HG02642 (cell line): ENCODE results near the gene SMCO3.

Source experiments
- ATAC-seq: cut with Tn5 transposase; IDR thresholded peaks from one replicate; pipeline ENCODE4 v1.9.1; 2021; ENCODE audit warnings: mild to moderate bottlenecking; ENCODE audit not compliant: unreplicated experiment, poor library complexity

SMCO3 gene

DNA sequence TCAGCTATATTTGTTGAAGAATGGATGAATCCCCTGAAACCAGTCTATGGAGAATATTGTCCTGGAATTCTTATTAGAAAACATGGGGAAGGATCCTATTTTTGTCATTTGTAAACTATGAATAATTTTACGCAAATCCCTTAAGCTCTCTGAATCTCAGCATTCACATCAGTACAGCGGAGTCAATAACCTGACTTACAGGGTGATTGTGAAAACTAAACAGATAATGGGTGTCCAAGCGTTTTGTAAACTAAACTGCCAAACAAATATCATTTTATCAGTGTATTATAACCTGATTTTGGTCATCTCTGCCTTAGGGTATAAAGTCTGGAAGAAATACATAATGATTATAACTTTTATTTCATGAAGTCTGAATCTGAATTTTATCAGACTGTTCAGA lies 19.4 kb upstream of the SMCO3 start:
- no peak for ATAC-seq

GRCh38 chr12:14828892-14829291 lies 14.9 kb upstream of the SMCO3 start:
- ATAC-seq = peak; percentile 92

- ATAC-seq = no peak
Measured at GRCh38 chr12:14827043-14827442, 13.1 kb upstream of the SMCO3 start.

DNA sequence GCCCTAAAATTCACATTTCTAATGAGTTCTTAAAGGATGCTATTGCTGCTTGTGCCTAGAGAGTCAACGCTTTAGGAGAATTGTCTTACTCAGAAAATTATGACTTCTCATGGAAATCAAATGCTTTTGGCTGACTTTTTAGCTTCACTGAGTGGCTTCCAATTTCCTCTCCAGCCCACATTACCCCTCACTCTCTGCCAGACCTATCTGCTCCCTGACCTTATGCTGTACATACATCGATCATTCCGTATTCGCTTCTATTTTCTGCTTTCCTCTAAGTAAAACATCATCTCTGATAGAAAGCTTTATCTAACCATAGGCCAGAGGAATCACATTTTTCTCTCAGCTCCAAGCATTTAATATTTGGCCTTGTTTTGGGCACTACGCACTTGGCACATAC lies 12.5 kb upstream of the SMCO3 start:
- ATAC-seq = no peak

DNA sequence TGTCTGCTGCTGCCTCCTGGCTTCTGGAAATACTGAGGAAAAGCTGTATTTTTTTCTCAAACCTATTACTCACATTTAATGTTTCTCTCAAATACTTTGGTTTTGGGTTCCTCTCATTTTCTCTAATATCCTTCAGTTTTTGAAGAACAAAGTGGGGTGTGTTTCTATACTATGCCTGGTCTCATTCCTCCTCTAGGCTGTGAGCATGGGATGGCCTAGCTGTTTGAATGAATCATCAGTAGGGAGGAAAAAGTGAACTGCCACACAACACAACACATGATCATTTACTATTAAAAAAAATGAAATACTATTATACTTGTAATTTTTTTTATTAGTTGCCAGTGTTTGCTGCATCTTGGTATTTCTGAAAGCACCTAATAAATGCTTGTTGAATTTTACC lies 11.3 kb upstream of the SMCO3 start:
- ATAC-seq = no peak

DNA sequence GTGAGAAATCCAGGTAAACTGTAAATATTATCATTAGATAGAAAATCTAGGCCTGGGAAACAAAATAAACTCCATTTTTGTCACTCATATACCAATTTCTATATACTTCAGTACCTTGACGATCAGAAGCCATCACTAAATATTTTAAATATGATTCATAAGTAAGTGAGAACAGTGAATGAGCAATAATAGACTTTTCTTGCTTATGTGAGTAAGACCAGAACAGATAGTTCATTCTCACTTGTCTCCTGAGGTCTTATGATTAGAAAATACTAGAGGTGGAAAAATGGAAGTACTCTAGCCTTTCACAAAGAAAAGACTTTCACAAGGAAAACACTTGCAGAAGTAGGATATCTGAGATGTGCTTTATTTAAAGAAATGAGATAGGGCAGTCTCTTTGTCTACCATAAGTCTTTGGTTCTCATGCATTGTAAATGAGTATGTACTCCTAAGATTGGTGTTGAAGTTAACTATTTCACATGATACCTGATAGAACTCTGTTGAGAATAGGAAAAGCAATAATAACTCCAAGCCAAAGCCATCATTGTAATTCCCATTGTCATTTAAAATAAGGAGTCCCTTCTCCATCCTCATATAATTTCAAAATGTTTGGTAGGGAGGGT lies 10.1 kb upstream of the SMCO3 start:
- no peak for ATAC-seq

DNA sequence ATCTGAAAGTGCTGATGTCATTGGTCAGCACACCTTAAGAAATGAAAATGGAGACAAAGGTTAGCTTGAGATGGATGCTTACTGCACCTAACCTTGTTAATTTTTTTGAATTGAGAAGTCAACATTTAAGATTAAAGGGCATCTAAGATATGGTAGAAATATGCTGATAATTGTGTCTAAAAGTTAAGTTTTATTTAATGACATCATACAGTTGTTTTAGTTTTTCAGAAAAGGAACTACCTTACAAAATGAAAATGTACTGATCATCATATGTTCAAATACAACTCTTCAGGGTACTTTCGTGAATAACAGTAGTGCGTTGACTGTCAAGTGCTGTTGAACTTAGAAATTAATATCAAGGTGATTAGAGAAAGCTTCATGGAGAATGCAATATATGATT lies 2.5 kb downstream of the SMCO3 start:
- ATAC-seq = no peak

DNA sequence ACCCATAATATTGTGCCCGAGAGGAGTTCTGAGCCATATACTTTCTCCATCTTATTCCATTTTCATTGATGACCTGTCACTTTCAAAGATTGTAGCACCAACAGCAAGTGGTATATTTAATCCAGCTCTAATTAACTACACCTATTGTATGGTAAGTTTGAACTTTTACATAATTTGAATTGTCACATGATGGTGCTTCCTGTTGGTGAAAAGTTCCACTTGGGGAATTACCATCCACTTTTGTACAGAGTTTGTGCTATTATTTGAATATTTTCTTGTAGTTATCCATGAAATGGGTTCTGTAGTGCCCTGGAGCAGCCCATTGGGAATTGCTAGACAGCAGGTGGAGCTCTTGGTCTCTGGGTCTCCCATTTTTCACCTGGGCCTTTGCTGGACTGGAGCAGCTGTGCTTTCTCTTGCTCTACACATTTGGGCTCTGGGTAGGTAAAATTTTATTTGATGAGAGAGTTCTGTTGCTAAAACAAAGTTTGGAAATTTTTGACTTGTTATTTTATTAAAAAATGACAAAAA lies 3.0 kb downstream of the SMCO3 start:
- no peak for ATAC-seq

GRCh38 chr12:14810167-14810952 lies 3.6 kb downstream of the SMCO3 start:
- no peak for ATAC-seq

DNA sequence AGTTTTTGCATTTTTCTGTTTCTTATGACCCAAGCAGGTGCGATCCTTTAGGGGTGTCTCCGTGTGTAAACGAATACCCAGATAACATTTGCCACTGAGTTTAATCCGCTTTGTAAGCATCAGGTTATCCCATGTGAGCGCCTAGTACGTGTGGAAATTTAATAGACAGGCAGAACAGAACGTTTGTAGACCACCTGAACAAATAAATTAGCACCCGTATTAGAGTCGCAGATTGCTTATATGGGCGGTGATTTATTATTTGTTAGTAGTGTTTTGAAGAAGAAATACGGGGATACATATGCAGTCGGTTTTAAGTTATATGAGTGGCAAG lies 10.2 kb downstream of the SMCO3 start:
- peak; percentile 24 for ATAC-seq

DNA sequence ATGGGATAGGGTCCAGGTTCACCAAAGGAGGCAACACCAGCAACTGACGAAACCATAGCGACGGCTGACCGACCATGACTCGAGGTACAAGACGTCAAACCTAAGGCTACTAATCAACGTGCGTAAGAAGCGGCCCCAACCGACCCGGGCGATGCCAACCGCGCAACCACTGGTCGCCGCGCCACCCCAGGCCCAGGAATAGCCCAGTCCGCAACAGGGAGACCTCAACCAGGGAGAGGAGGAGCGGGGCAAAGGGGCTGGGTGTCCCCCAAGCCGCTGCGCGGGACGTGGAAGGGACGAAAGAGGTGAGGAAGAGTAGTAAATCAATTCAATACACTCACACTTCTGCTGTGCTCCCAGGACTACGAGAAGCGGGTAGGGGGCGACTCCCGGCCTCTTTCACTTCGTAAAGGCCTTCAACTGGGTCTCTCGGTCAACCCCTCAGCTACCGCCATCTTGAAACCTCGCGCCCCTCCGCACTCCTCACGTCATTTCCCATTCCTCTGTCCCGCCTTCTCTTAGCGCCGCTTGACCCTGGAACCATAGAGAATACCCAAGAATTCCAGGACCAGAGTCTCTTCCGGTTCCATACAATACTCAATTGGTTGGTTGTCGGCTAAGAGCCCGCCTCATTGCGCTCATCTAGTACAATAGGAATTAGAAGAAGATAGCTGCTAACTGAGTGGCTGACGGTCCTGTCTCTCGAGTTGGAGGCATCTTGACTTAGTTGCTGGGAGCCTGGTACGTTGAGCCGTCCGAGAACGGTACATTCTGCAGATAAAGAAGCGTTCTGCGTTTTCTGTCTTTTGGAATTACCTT lies 10.8 kb downstream of the SMCO3 start, which contains the start of the genes C12orf60 and WBP11:
TSS of gene C12orf60 (plus strand) at position 660 of the 819 bp plus-strand sequence. CDS start 19,266 bp downstream, outside the sequence.
TSS of gene WBP11 (minus strand) at position 468 of the 819 bp plus-strand sequence. CDS start 2,095 bp downstream, outside the sequence.
- peak; percentile 99 for ATAC-seq

- no peak for ATAC-seq
Measured at GRCh38 chr12:14802721-14803010, 11.3 kb downstream of the SMCO3 start.

GRCh38 chr12:14802247-14802646 lies 11.7 kb downstream of the SMCO3 start:
- no peak for ATAC-seq

DNA sequence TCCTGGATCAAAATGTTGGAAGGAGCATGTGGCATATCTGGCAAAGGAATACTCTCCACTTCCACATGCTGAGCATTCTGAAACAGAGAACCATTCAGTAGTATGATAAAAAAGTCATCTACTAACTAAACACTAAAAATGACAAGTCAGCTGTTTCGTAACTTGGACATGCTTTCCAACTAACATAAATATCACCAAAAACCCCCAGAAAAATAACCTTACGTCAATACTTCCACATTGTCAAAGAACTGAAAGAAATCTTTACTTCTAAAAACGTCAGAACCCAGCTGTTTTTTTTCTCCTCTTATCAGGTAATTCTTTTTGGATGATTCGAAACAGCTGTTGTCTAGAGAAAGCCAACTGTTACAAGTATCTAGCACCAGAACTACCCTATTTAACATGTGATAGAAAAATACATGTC lies 18.9 kb downstream of the SMCO3 start:
- ATAC-seq = peak; percentile 50

DNA sequence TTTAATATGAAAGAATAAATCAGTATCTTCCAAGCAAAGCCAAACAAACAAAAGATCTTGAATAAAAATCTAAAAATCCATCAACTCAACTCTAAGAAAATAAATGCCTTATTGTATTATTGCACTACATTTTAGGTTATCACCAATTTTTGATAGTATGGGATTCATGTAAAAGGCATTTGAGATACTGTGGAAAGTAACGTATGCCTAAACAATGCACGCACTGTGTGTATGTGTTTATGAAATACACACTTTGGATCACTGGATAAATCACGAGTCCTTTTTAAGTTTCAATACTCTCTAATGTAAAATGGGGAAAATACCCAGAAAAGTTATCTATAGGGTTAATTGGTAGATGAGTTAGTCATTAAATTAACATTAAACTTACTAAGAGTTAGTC lies 28.4 kb downstream of the SMCO3 start:
- no peak for ATAC-seq

DNA sequence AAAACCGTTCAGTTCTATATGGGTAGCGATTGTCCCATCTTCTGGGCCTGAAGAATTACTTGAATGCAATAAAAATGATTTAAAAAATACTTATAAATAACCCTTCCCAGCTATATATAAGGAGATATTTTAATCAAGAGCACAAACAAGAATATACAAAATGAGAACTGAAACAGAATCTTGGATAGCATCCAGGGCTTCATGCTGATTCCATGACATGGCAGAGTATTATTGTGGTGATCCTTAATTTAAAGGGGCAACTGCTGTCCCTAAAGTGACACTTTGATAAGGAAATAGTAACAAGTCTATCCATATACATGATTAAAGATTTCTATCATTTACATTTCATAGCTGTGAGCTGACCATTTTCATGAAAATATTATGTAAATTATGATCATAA lies 29.5 kb downstream of the SMCO3 start:
- ATAC-seq = no peak

- ATAC-seq = no peak
Measured at GRCh38 chr12:14782756-14783155, 31.2 kb downstream of the SMCO3 start.

GRCh38 chr12:14781563-14781962 lies 32.4 kb downstream of the SMCO3 start:
- no peak for ATAC-seq

GRCh38 chr12:14780859-14781258 lies 33.1 kb downstream of the SMCO3 start:
- no peak for ATAC-seq

GRCh38 chr12:14779834-14780233 lies 34.1 kb downstream of the SMCO3 start:
- ATAC-seq = no peak

- no peak for ATAC-seq
Measured at GRCh38 chr12:14777271-14777670, 36.7 kb downstream of the SMCO3 start.
